Parathyroid adenoma (tissue), 2 donors: ENCODE data around the gene LMX1B.

ENCODE experiments used
- H2AFZ ChIP-seq: fragments of 300-600 bp; sonication (generic); one replicate; pipeline ENCODE4 v1.7.0; 2017; ENCODE audit warnings: antibody characterized with exemption, mild to moderate bottlenecking
- H3K27ac ChIP-seq: fragments of 300-600 bp; sonication (generic); one replicate; pipeline ENCODE4 v1.7.0; 2017
- H3K27me3 ChIP-seq: fragments of 300-600 bp; sonication (generic); one replicate; pipeline ENCODE4 v1.7.0; 2017; ENCODE audit warnings: low read length; ENCODE audit not compliant: control insufficient read depth, insufficient read depth
- H3K36me3 ChIP-seq: fragments of 300-600 bp; sonication (generic); one replicate; pipeline ENCODE4 v1.7.0; 2017; ENCODE audit warnings: low read length; ENCODE audit not compliant: control insufficient read depth, insufficient read depth
- H3K4me1 ChIP-seq: fragments of 300-600 bp; sonication (generic); one replicate; pipeline ENCODE4 v1.7.0; 2017; ENCODE audit warnings: control low read depth
- H3K4me2 ChIP-seq: fragments of 300-600 bp; sonication (generic); one replicate; pipeline ENCODE4 v1.7.0; 2017; ENCODE audit warnings: low read length
- H3K4me3 ChIP-seq: fragments of 300-600 bp; sonication (generic); one replicate; pipeline ENCODE4 v1.7.0; 2017; ENCODE audit warnings: low read depth, low read length
- H3K79me2 ChIP-seq: fragments of 300-600 bp; sonication (generic); one replicate; pipeline ENCODE4 v1.7.0; 2017; ENCODE audit warnings: control low read depth
- H3K9ac ChIP-seq: fragments of 300-600 bp; sonication (generic); one replicate; pipeline ENCODE4 v1.7.0; 2017; ENCODE audit warnings: mild to moderate bottlenecking
- H3K9me3 ChIP-seq: fragments of 300-600 bp; sonication (generic); one replicate; pipeline ENCODE4 v1.7.0; 2017; ENCODE audit warnings: low read length; ENCODE audit not compliant: control insufficient read depth
- TF ChIP-seq, protein P1 (sequence below): fragments of 300-600 bp; sonication (generic); IDR thresholded peaks from one replicate; pipeline ENCODE4 v1.7.0; 2017; ENCODE audit warnings: antibody characterized with exemption, mild to moderate bottlenecking
- donor health status: primary hyperparathyroidism.

Gene LMX1B

GRCh38 chr9:126668058-126668457 is 54.3 kb downstream of the LMX1B start:
- no peak overlapping the region for H2AFZ ChIP-seq
- H3K9me3 ChIP-seq, result no peaks in the 10 kb centered on the region
- H3K9ac ChIP-seq, result no peak overlapping the region
- H3K27ac ChIP-seq, result no peak overlapping the region
- H3K4me2 ChIP-seq, result no peak overlapping the region
- TF ChIP-seq, protein P1, sequence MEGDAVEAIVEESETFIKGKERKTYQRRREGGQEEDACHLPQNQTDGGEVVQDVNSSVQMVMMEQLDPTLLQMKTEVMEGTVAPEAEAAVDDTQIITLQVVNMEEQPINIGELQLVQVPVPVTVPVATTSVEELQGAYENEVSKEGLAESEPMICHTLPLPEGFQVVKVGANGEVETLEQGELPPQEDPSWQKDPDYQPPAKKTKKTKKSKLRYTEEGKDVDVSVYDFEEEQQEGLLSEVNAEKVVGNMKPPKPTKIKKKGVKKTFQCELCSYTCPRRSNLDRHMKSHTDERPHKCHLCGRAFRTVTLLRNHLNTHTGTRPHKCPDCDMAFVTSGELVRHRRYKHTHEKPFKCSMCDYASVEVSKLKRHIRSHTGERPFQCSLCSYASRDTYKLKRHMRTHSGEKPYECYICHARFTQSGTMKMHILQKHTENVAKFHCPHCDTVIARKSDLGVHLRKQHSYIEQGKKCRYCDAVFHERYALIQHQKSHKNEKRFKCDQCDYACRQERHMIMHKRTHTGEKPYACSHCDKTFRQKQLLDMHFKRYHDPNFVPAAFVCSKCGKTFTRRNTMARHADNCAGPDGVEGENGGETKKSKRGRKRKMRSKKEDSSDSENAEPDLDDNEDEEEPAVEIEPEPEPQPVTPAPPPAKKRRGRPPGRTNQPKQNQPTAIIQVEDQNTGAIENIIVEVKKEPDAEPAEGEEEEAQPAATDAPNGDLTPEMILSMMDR, result no peak
- no peaks in the 10 kb centered on the region for H3K27me3 ChIP-seq
- H3K79me2 ChIP-seq, result no peaks in the 10 kb centered on the region
- H3K4me1 ChIP-seq, result peaks cover 2% of the 10 kb centered on the region
- no peak overlapping the region for H3K4me3 ChIP-seq
- H3K36me3 ChIP-seq, result no peaks in the 10 kb centered on the region

GRCh38 chr9:126669108-126669507 is 55.4 kb downstream of the LMX1B start:
- Histone ChIP-seq H3K4me3 (no peak overlapping the region), H3K36me3 (no peaks in the 10 kb centered on the region), H3K9ac (no peak overlapping the region), H3K79me2 (no peaks in the 10 kb centered on the region), H3K4me1 (no peaks in the 10 kb centered on the region), H3K9me3 (no peaks in the 10 kb centered on the region), H3K4me2 (no peak overlapping the region), H3K27me3 (no peaks in the 10 kb centered on the region), H2AFZ (no peak overlapping the region), H3K27ac (no peak overlapping the region)
- TF ChIP-seq, protein P1, result no peak

DNA sequence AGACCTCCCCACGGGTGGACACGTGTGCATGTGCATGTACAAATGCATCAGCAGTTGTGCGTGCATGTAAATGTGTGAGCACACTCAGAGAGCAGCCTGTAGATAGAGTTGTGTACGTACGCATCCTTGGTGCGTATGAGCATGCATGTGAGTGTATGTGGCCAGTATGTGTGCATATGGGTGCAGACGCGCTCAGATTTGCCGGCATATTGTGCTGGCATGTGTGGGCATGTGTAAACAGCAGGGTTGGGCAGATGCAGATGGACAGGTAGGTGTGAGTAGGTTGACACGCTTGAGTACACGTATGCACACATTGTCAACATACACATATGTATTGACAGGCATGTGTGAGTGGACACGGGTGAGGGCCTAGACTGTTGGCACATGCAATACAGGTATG is 56.5 kb downstream of the LMX1B start:
- no peak overlapping the region for H3K4me2 ChIP-seq
- no peak overlapping the region for H3K9ac ChIP-seq
- H3K27me3 ChIP-seq, result no peaks in the 10 kb centered on the region
- TF ChIP-seq, protein P1, result no peak
- H2AFZ ChIP-seq, result no peak overlapping the region
- H3K36me3 ChIP-seq, result no peaks in the 10 kb centered on the region
- no peaks in the 10 kb centered on the region for H3K4me1 ChIP-seq
- H3K9me3 ChIP-seq, result no peaks in the 10 kb centered on the region
- H3K4me3 ChIP-seq, result no peak overlapping the region
- H3K27ac ChIP-seq, result no peak overlapping the region
- H3K79me2 ChIP-seq, result no peaks in the 10 kb centered on the region

- Histone ChIP-seq H3K79me2 (no peaks in the 10 kb centered on the region), H3K36me3 (no peaks in the 10 kb centered on the region), H3K4me1 (no peaks in the 10 kb centered on the region), H3K9ac (no peak overlapping the region), H3K4me2 (no peak overlapping the region), H3K27me3 (no peaks in the 10 kb centered on the region), H3K9me3 (no peaks in the 10 kb centered on the region), H2AFZ (no peak overlapping the region), H3K27ac (no peak overlapping the region), H3K4me3 (no peak overlapping the region)
- TF ChIP-seq, protein P1, result no peak
These were observed 57.7 kb downstream of the LMX1B start for GRCh38 chr9:126671381-126671831.

DNA sequence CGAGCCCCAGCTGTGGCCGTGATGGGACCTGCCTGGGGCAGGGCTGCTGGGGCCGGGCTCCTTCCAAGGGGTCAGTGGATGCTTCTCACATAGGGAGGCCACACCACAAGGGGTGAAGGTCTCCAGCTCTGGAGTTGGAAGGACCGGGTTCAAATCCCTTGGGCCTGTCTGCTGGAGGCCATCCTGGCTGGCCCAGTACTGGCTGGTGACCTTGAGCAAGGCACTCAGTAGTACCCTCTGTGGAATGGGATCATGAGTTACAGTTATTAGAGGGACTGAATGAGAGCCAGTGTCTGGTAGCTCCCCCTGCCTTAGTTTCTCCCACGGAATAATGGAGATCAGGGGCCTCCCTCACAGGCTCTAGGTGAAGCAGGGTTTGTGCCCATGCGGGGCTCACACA is 58.3 kb downstream of the LMX1B start:
- no peaks in the 10 kb centered on the region for H3K79me2 ChIP-seq
- H3K4me1 ChIP-seq, result no peaks in the 10 kb centered on the region
- no peaks in the 10 kb centered on the region for H3K27me3 ChIP-seq
- no peak overlapping the region for H3K4me2 ChIP-seq
- TF ChIP-seq, protein P1, result no peak
- no peak overlapping the region for H3K9ac ChIP-seq
- H3K9me3 ChIP-seq, result no peaks in the 10 kb centered on the region
- no peak overlapping the region for H3K27ac ChIP-seq
- no peak overlapping the region for H3K4me3 ChIP-seq
- H3K36me3 ChIP-seq, result no peaks in the 10 kb centered on the region
- H2AFZ ChIP-seq, result no peak overlapping the region
